A549 (cell line): ENCODE data around the gene PIP5K1B.

Source experiments
- CTCF ChIP-seq: fragments of >200 bp; sonication (Bioruptor Twin); formaldehyde crosslinking; IDR thresholded peaks from 3 replicates; pipeline ENCODE4 v1.5.1; 2016
- JUN ChIP-seq, 2 experiments: fragments of >200 bp; sonication (Bioruptor Twin); formaldehyde crosslinking; IDR thresholded peaks; 2 replicates in 1 of 2; 3 replicates in 1 of 2; pipeline ENCODE4 v1.6.1; 2016 to 2017
- JUNB ChIP-seq: fragments of >200 bp; sonication (Bioruptor Twin); formaldehyde crosslinking; IDR thresholded peaks from 2 replicates; pipeline ENCODE4 v1.6.1; 2016
- MAX ChIP-seq: IDR thresholded peaks from 2 replicates; pipeline ENCODE4 v1.6.1; 2012
- POLR2A ChIP-seq: IDR thresholded peaks from 2 replicates; pipeline ENCODE4 v1.6.1; 2012; ENCODE audit warnings: mild to moderate bottlenecking, low read length
- RAD21 ChIP-seq, 2 experiments: fragments of >200 bp in 1 of 2; sonication (Bioruptor Twin) in 1 of 2; formaldehyde crosslinking in 1 of 2; IDR thresholded peaks in 1 of 2; conservative IDR thresholded peaks in 1 of 2; 2 replicates in 1 of 2; 3 replicates in 1 of 2; pipeline ENCODE4 v1.6.1; 2012 to 2018; ENCODE audit warnings: inconsistent platforms in 1 of 2
- RFX5 ChIP-seq: fragments of 450-650 bp; IDR thresholded peaks from 2 replicates; pipeline ENCODE4 v1.7.1; 2014; ENCODE audit warnings: antibody characterized with exemption, mild to moderate bottlenecking, moderate library complexity
- RNF2 ChIP-seq: fragments of 200-600 bp; sonication (generic); IDR thresholded peaks from 2 replicates; pipeline ENCODE4 v1.6.1; 2016; ENCODE audit warnings: low read depth, mild to moderate bottlenecking, antibody characterized with exemption, moderate library complexity, borderline replicate concordance
- SREBF2 ChIP-seq: fragments of 450-650 bp; IDR thresholded peaks from 2 replicates; pipeline ENCODE4 v1.6.1; 2014; ENCODE audit warnings: mild to moderate bottlenecking, moderate library complexity
- TP53 ChIP-seq: fragments of 250-450 bp; sonication (Bioruptor Pico); IDR thresholded peaks from 2 replicates; pipeline ENCODE4 v1.5.0; 2021; ENCODE audit warnings: mild to moderate bottlenecking, moderate library complexity

GRCh38 chr9:68714416-68715180 lies 9.6 kb downstream of the PIP5K1B start:
- no peak for TF ChIP-seq RNF2
- TF ChIP-seq CTCF, result no peak
- TF ChIP-seq RAD21 (conservative IDR thresholded peaks at IDR 0.05 in 1 of 2, IDR thresholded peaks at IDR 0.05 in 1 of 2), result no peak
- no peak for TF ChIP-seq JUNB
- no peak for TF ChIP-seq MAX
- no peak for TF ChIP-seq RFX5
- no peak for TF ChIP-seq SREBF2
- TF ChIP-seq TP53, result no peak
- TF ChIP-seq JUN (IDR thresholded peaks at IDR 0.05), result no peak
- no peak for TF ChIP-seq POLR2A
